Islet precursor cell (in vitro differentiated cells): ENCODE results near the gene HAUS7.

Experiments used
- DNase-seq: peaks from one replicate; pipeline ENCODE4 v3.0.0-alpha.2; 2018

HAUS7 gene

GRCh38 chrX:153475751-153476281 is 5.4 kb upstream of the HAUS7 start:
- no peak for DNase-seq

GRCh38 chrX:153475271-153475670 is 4.9 kb upstream of the HAUS7 start:
- no peak for DNase-seq

GRCh38 chrX:153474718-153475117 is 4.3 kb upstream of the HAUS7 start:
- DNase-seq, result peak; percentile 73

GRCh38 chrX:153474266-153474665 is 3.9 kb upstream of the HAUS7 start:
- no peak for DNase-seq

- no peak for DNase-seq
These were observed 2.8 kb upstream of the HAUS7 start for GRCh38 chrX:153473126-153473525.

- DNase-seq, result no peak
These were observed 1.4 kb upstream of the HAUS7 start for GRCh38 chrX:153471663-153472280.

GRCh38 chrX:153469811-153470410 is 465 bp downstream of the HAUS7 start:
- DNase-seq, result peak; percentile 68

GRCh38 chrX:153468008-153468580 is 2.3 kb downstream of the HAUS7 start:
- DNase-seq, result no peak

GRCh38 chrX:153465691-153466380 is 4.5 kb downstream of the HAUS7 start:
- DNase-seq, result no peak

- DNase-seq, result no peak
These were observed 6.3 kb downstream of the HAUS7 start for GRCh38 chrX:153464116-153464515.

- no peak for DNase-seq
These were observed 6.8 kb downstream of the HAUS7 start for GRCh38 chrX:153463556-153463955.

- DNase-seq, result no peak
These were observed 7.3 kb downstream of the HAUS7 start for GRCh38 chrX:153463031-153463430.

- DNase-seq, result no peak
These were observed 8.1 kb downstream of the HAUS7 start for GRCh38 chrX:153462291-153462690.

- peak; percentile 76 for DNase-seq
These were observed 9.6 kb downstream of the HAUS7 start for GRCh38 chrX:153460826-153461225.

- peak; percentile 84 for DNase-seq
These were observed 10.4 kb downstream of the HAUS7 start for GRCh38 chrX:153459986-153460385.

GRCh38 chrX:153458476-153458875 is 11.9 kb downstream of the HAUS7 start:
- DNase-seq, result no peak

GRCh38 chrX:153457827-153458466 is 12.4 kb downstream of the HAUS7 start:
- no peak for DNase-seq

GRCh38 chrX:153457136-153457825 is 13.1 kb downstream of the HAUS7 start:
- DNase-seq, result no peak

- DNase-seq, result no peak
These were observed 13.7 kb downstream of the HAUS7 start for GRCh38 chrX:153456704-153457103.

GRCh38 chrX:153456161-153456560 is 14.2 kb downstream of the HAUS7 start:
- DNase-seq, result no peak

- DNase-seq, result no peak
These were observed 14.8 kb downstream of the HAUS7 start for GRCh38 chrX:153455571-153455970.

- no peak for DNase-seq
These were observed 15.3 kb downstream of the HAUS7 start for GRCh38 chrX:153454901-153455550.
